ENCODE results near the gene DSC3.

- TF ChIP-seq CTCF (conservative IDR thresholded peaks at IDR 0.05; ENCODE audit: low read depth, low read length) (no peak), EZH2 (IDR thresholded peaks at IDR 0.05; ENCODE audit: borderline replicate concordance, low read depth, low read length, poor library complexity, severe bottlenecking) (no peak)
Observed at GRCh38 chr18:30999186-30999585, 43.4 kb downstream of the DSC3 start.

Measured in A673 (cell line).